ENCODE data around the gene LRRN1.

DNA sequence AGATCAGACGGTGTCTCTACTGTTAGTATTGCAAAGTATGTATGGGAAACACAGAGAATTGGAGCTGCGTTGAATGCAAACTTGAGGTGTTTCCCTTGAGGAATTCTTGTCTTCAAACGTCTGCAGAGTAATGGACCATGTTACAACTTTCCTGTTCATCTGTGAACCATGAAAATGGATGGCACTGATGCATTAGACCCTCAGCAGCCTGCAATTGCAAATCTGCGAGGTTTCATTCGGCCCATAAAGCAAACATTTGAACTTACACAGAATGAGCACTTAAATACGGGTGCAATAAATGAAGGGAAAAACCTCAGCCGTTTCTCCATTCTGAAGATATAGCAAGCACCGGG is 49.7 kb downstream of the LRRN1 start:
- TF ChIP-seq SIN3A (IDR thresholded peaks at IDR 0.05; ENCODE audit: borderline replicate concordance, insufficient read depth, low read length): no peak
- TF ChIP-seq, protein P1, sequence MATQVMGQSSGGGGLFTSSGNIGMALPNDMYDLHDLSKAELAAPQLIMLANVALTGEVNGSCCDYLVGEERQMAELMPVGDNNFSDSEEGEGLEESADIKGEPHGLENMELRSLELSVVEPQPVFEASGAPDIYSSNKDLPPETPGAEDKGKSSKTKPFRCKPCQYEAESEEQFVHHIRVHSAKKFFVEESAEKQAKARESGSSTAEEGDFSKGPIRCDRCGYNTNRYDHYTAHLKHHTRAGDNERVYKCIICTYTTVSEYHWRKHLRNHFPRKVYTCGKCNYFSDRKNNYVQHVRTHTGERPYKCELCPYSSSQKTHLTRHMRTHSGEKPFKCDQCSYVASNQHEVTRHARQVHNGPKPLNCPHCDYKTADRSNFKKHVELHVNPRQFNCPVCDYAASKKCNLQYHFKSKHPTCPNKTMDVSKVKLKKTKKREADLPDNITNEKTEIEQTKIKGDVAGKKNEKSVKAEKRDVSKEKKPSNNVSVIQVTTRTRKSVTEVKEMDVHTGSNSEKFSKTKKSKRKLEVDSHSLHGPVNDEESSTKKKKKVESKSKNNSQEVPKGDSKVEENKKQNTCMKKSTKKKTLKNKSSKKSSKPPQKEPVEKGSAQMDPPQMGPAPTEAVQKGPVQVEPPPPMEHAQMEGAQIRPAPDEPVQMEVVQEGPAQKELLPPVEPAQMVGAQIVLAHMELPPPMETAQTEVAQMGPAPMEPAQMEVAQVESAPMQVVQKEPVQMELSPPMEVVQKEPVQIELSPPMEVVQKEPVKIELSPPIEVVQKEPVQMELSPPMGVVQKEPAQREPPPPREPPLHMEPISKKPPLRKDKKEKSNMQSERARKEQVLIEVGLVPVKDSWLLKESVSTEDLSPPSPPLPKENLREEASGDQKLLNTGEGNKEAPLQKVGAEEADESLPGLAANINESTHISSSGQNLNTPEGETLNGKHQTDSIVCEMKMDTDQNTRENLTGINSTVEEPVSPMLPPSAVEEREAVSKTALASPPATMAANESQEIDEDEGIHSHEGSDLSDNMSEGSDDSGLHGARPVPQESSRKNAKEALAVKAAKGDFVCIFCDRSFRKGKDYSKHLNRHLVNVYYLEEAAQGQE (IDR thresholded peaks at IDR 0.05; ENCODE audit: insufficient read depth in 1 of 2, low read depth in 2 of 2, low read length in 2 of 2): no peak

All from PFSK-1 (cell line).